Bronchial epithelial cell (primary cell): Measurements from ENCODE around the gene SURF2. TPM values are rescaled to one million over a fixed set of nuclear protein-coding genes. Genes with fewer than 3 reads are reported as not detected.
"Not testable (repeated sequence)": the region's sequence is repeated elsewhere in the genome, so short reads cannot be mapped to it uniquely, and the experiment has no call there.

ENCODE experiments used
- DNase-seq: peaks from one replicate; pipeline ENCODE4 v3.0.0-alpha.2; 2010; ENCODE audit warnings: low read depth
- FAIRE-seq: peaks from 2 replicates; lab custom pipeline; 2011; peaks lifted over from hg19 to GRCh38; lab: Jason Lieb, UNC
- H3K27me3 ChIP-seq: 2 replicates; pipeline ENCODE4 v1.5.1; 2011; ENCODE audit warnings: low read length; ENCODE audit not compliant: control insufficient read depth, insufficient read depth
- H3K36me3 ChIP-seq: 2 replicates; pipeline ENCODE4 v1.5.1; 2011; ENCODE audit warnings: low read length; ENCODE audit not compliant: control insufficient read depth, insufficient read depth
- H3K4me3 ChIP-seq: 2 replicates; pipeline ENCODE4 v1.5.1; 2011; ENCODE audit warnings: mild to moderate bottlenecking, low read depth, low read length, control low read depth
- total RNA-seq: library from RNA; depleted of rRNA; stranded (reverse); fragments of >200 nt; gene quantifications from 2 replicates; pipeline ENCODE4 v1.2.1, GENCODE V29; 2014
- TF ChIP-seq, protein P1 (sequence below): IDR thresholded peaks from 2 replicates; pipeline ENCODE4 v1.5.1; 2011; ENCODE audit warnings: mild to moderate bottlenecking, moderate library complexity, low read length, control low read depth, inconsistent platforms; ENCODE audit not compliant: insufficient read depth, severe bottlenecking

Gene SURF2
- total RNA-seq, 1 donor from 2014 or later: 46.6 TPM

DNA sequence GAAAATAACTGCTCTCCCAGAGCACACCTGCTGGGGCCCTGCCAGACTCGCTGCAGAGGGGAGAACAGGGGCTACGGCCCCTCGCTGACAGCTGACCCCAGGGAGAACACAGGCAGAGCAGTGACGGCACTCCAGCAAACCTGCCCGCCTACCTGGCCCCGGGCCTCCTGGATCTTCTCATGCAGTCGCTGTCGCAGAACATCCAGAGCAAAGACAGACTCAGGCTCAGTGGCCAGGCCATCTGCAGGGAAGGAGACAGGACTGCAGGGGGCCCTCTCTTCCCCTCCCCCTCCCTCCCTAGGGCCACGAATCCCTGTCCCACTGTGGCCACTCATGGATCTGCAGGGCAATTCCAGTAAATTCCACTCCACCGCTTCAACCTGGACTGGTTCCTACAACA, 22.8 kb upstream of the SURF2 start:
- H3K4me3 ChIP-seq: no peak overlapping the region
- H3K36me3 ChIP-seq: peaks cover 22% of the 10 kb centered on the region
- H3K27me3 ChIP-seq: no peaks in the 10 kb centered on the region
- TF ChIP-seq, protein P1, sequence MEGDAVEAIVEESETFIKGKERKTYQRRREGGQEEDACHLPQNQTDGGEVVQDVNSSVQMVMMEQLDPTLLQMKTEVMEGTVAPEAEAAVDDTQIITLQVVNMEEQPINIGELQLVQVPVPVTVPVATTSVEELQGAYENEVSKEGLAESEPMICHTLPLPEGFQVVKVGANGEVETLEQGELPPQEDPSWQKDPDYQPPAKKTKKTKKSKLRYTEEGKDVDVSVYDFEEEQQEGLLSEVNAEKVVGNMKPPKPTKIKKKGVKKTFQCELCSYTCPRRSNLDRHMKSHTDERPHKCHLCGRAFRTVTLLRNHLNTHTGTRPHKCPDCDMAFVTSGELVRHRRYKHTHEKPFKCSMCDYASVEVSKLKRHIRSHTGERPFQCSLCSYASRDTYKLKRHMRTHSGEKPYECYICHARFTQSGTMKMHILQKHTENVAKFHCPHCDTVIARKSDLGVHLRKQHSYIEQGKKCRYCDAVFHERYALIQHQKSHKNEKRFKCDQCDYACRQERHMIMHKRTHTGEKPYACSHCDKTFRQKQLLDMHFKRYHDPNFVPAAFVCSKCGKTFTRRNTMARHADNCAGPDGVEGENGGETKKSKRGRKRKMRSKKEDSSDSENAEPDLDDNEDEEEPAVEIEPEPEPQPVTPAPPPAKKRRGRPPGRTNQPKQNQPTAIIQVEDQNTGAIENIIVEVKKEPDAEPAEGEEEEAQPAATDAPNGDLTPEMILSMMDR: peak; percentile 11
- FAIRE-seq: no peak
- no peak for DNase-seq

- H3K4me3 ChIP-seq: no peak overlapping the region
- DNase-seq (no peak), FAIRE-seq (no peak)
- TF ChIP-seq, protein P1: no peak
- no peaks in the 10 kb centered on the region for H3K27me3 ChIP-seq
- H3K36me3 ChIP-seq: peaks cover 22% of the 10 kb centered on the region
Measured at GRCh38 chr9:133334161-133334560, 22.2 kb upstream of the SURF2 start.

DNA sequence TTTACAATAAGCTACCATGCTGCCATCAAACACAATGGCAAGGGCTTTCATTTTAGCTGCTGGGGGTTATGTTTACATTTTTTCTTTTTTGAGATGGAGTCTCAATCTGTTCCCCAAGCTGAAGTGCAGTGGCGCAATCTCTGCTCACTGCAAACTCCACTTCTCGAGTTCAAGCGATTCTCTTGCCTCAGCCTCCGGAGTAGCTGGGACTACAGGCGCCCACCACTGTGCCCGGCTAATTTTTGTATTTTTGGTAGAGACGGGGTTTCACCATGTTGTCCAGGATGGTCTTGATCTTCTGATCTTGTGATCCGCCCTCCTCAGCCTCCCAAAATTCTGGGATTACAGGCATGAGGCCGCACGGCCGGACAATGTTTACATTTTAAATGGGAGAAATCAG, 21.5 kb upstream of the SURF2 start:
- peaks cover 24% of the 10 kb centered on the region for H3K36me3 ChIP-seq
- peak overlapping the region; percentile 94 for H3K4me3 ChIP-seq
- not testable (repeated sequence) for FAIRE-seq, H3K27me3 ChIP-seq, DNase-seq

DNA sequence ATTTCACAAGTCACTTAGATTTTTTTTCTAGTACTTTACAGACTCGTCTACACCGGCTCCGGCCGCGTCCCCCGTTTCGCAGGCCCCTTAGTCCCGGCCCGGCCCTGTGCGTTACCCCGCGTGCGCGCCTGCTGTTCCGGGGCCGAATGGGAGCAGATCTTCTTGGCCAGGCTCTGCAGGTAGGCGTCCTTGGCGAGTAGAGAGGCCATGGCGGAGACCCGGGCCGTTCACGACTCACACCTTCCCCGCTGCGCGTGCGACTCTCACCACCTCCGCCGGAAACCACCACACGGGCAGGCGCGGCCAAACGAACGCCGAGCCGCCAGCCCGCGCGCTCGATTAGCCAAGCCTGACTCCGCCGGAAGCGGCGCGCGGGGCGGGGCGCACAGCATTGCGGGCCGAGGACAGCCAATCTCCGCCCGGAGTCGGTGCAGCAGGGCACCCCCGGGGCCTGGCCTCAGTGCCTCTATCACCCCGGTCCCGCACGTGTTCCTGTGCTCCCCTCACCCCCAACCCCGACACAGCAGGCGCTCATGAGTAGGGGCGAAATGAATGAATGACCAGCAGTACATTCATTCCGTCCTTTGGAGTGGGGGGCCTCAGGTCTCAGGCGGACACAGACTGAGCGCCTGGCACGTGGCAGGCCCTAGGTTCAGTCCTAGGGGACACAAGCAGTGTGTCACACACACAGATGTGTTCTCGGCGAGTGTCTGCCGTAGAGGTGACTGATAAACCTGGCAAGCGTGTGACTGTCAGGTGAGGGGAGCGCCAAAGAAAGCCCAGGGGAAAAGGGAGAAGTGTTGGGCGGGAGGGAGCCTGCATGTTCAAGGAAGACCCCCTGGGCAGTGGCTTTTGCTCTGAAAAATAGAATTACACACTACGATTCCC, 20.2 kb upstream of the SURF2 start, which contains the start of gene SURF6:
TSS of gene SURF6 (minus strand) at position 265 of the 888 bp plus-strand sequence. CDS start at position 209, 56 bp downstream.
- Histone ChIP-seq H3K36me3 (peaks cover 30% of the 10 kb centered on the region), H3K27me3 (no peaks in the 10 kb centered on the region), H3K4me3 (peak within 1 kb of the TSS; percentile 94)
- TF ChIP-seq, protein P1: no peak
- FAIRE-seq: no peak
- peak; percentile 71 for DNase-seq

DNA sequence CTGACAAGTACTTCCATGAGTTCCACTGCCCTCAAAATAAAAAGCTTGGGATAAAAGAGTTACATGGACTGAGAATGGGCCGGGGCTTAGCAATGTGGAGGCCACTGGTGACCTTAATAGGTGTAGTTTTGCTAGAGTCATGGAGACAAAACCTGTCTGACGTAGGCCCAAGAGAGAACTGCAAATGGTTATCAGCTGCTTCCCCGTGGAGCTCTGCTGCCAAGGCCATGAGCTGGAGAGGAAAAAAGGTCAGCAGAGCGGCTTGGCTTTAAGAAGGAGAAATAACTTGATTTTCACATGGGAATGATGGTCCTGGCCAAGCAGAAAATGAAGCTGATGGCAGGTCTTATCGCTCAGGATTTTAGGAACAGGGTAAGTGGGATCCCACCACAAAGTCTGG, 16.7 kb upstream of the SURF2 start:
- Histone ChIP-seq H3K4me3 (no peak overlapping the region), H3K36me3 (peaks cover 30% of the 10 kb centered on the region), H3K27me3 (no peaks in the 10 kb centered on the region)
- no peak for DNase-seq
- no peak for FAIRE-seq
- TF ChIP-seq, protein P1: no peak

DNA sequence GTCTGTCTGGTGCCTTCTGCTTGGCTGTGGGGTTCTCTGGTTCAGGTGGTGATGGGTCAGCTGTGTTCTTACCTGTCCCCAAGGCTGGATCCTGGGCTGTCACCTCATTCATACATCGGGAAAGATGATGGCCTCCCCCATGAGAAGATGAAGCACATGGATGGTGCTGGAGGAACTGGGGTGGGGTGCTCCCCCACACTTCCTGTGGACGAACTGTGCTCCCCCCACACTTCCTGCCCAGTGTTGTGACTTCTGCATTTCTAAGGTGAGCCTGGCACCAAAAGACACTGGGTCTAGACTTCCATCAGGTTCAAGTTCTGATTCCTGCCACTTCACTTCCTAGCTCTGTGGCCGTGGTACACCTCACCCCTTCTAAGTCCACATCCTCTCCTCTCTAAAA, 16.1 kb upstream of the SURF2 start:
- TF ChIP-seq, protein P1: no peak
- Histone ChIP-seq H3K4me3 (no peak overlapping the region), H3K36me3 (peaks cover 36% of the 10 kb centered on the region), H3K27me3 (no peaks in the 10 kb centered on the region)
- peak; percentile 47 for FAIRE-seq
- DNase-seq: no peak
